ENCODE results near the gene TMTC1.

DNA sequence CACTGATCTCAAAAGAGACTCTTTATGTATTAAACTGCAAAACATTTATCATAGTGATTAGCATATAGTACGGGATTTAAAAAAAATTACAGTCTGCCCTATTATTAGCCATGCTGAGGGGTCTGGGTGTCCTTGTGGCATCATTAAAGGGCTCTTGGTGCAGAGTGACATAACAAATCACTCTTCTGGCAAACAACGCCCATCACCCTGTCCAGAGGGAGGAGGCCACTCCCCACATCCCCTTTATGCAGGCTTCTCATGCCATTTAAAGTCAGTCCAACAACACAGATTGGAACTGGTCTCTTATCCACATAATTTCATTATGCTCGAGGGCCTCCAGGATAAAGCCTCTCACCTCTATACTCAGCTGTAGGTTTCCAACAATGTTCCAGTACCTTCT is 51.1 kb downstream of the TMTC1 start:
- TF ChIP-seq, protein P1, sequence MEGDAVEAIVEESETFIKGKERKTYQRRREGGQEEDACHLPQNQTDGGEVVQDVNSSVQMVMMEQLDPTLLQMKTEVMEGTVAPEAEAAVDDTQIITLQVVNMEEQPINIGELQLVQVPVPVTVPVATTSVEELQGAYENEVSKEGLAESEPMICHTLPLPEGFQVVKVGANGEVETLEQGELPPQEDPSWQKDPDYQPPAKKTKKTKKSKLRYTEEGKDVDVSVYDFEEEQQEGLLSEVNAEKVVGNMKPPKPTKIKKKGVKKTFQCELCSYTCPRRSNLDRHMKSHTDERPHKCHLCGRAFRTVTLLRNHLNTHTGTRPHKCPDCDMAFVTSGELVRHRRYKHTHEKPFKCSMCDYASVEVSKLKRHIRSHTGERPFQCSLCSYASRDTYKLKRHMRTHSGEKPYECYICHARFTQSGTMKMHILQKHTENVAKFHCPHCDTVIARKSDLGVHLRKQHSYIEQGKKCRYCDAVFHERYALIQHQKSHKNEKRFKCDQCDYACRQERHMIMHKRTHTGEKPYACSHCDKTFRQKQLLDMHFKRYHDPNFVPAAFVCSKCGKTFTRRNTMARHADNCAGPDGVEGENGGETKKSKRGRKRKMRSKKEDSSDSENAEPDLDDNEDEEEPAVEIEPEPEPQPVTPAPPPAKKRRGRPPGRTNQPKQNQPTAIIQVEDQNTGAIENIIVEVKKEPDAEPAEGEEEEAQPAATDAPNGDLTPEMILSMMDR (IDR thresholded peaks at IDR 0.05; ENCODE audit: control extremely low read depth in 1 of 3, insufficient read depth in 1 of 3, low read depth in 1 of 3, low read length in 3 of 3): no peak
- TF ChIP-seq, protein P2, sequence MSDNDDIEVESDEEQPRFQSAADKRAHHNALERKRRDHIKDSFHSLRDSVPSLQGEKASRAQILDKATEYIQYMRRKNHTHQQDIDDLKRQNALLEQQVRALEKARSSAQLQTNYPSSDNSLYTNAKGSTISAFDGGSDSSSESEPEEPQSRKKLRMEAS (IDR thresholded peaks at IDR 0.05): no peak
- TF ChIP-seq JUND (IDR thresholded peaks at IDR 0.05; ENCODE audit: low read length) (no peak), MAFK (IDR thresholded peaks at IDR 0.05; ENCODE audit: low read depth, low read length) (no peak), ZNF274 (IDR thresholded peaks at IDR 0.05; ENCODE audit: borderline replicate concordance, extremely low read depth, low read length) (no peak), EGR1 (IDR thresholded peaks at IDR 0.05; ENCODE audit: borderline replicate concordance, low read depth, low read length) (no peak), HDAC2 (IDR thresholded peaks at IDR 0.05; ENCODE audit: borderline replicate concordance in 1 of 2, low read depth in 2 of 2, low read length in 2 of 2) (no peak), TCF12 (IDR thresholded peaks at IDR 0.05; ENCODE audit: low read depth, low read length) (no peak), SIN3A (conservative IDR thresholded peaks at IDR 0.05 in 1 of 2, IDR thresholded peaks at IDR 0.05 in 1 of 2; ENCODE audit: low read depth in 1 of 2, low read length in 2 of 2) (no peak), EZH2 (IDR thresholded peaks at IDR 0.05; ENCODE audit: low read depth, low read length, severe bottlenecking) (no peak), RAD21 (IDR thresholded peaks at IDR 0.05 in 1 of 2, conservative IDR thresholded peaks at IDR 0.05 in 1 of 2; ENCODE audit: low read depth in 2 of 2, low read length in 2 of 2) (no peak), KDM1A (IDR thresholded peaks at IDR 0.05; ENCODE audit: borderline replicate concordance, low read length) (no peak)
- TF ChIP-seq, protein P3, sequence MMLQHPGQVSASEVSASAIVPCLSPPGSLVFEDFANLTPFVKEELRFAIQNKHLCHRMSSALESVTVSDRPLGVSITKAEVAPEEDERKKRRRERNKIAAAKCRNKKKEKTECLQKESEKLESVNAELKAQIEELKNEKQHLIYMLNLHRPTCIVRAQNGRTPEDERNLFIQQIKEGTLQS (IDR thresholded peaks at IDR 0.05; ENCODE audit: insufficient read depth, low read depth, low read length): no peak
